SK-N-SH (cell line): ENCODE results near the gene FECH. TPM values are rescaled to one million over a fixed set of nuclear protein-coding genes. Genes with fewer than 3 reads are reported as not detected.

Experiments
- CTCF ChIA-PET: fragments of 300-600, 350-600 bp; formaldehyde crosslinking; extraction: SDS; loops from one replicate; lab custom pipeline; 2021; lab: Yijun Ruan, JAX
- POLR2A ChIA-PET: fragments of 350-600 bp; sonication (Branson Sonifier 250); formaldehyde crosslinking; extraction: SDS; loops from one replicate; lab custom pipeline; 2020; ENCODE audit warnings: antibody characterized with exemption, inconsistent platforms; lab: Yijun Ruan, JAX
- DNase-seq: peaks from one replicate; pipeline ENCODE4 v3.0.0; 2012
- H2AFZ ChIP-seq: fragments of 200-600 bp; sonication (generic); 2 replicates; pipeline ENCODE4 v1.8.1; 2016; ENCODE audit warnings: antibody characterized with exemption, mild to moderate bottlenecking, low read depth
- H3F3A ChIP-seq: fragments of 200-600 bp; sonication (generic); replicated peaks from 2 replicates; pipeline ENCODE3; 2016; ENCODE audit warnings: antibody characterized with exemption, mild to moderate bottlenecking; ENCODE audit not compliant: insufficient read depth
- H3K27ac ChIP-seq, 2 experiments: fragments of 200-500 bp in 1 of 2; fragments of 200-600 bp in 1 of 2; sonication (Bioruptor generic) in 1 of 2; sonication (generic), shearing (Covaris generic) in 1 of 2; 2 replicates each; pipeline versions ENCODE4 v1.5.1 to v1.6.1; 2014 to 2016; ENCODE audit warnings: low read depth in 2 of 2, inconsistent platforms in 1 of 2, low read length in 1 of 2, mild to moderate bottlenecking in 1 of 2, mixed read lengths in 1 of 2
- H3K27me3 ChIP-seq: fragments of 200-600 bp; sonication (generic), shearing (Covaris generic); 2 replicates; pipeline ENCODE4 v1.6.1; 2016; ENCODE audit warnings: mixed run types; ENCODE audit not compliant: insufficient read depth
- H3K36me3 ChIP-seq, 2 experiments: fragments of 200-500 bp in 1 of 2; fragments of 200-600 bp in 1 of 2; sonication (Bioruptor generic) in 1 of 2; sonication (generic) in 1 of 2; replicated peaks in 1 of 2; 2 replicates each; pipeline versions ENCODE3 to v1.5.1; 2014 to 2016; ENCODE audit warnings: low read length in 1 of 2, mild to moderate bottlenecking in 1 of 2; ENCODE audit not compliant: insufficient read depth in 2 of 2, control insufficient read depth in 1 of 2
- H3K4me1 ChIP-seq, 2 experiments: fragments of 200-500 bp in 1 of 2; fragments of 200-600 bp in 1 of 2; sonication (Bioruptor generic) in 1 of 2; sonication (generic), shearing (Covaris generic) in 1 of 2; 2 replicates each; pipeline versions ENCODE4 v1.5.1 to v1.6.1; 2014 to 2016; ENCODE audit warnings: low read depth in 1 of 2, low read length in 1 of 2, mixed run types in 1 of 2; ENCODE audit not compliant: insufficient read depth in 2 of 2, control insufficient read depth in 1 of 2
- H3K4me2 ChIP-seq: fragments of 200-600 bp; sonication (generic), shearing (Covaris generic); 2 replicates; pipeline ENCODE4 v1.6.1; 2017; ENCODE audit warnings: mixed run types
- H3K4me3 ChIP-seq, 2 experiments: fragments of 200-500 bp in 1 of 2; fragments of 200-600 bp in 1 of 2; sonication (Bioruptor generic) in 1 of 2; sonication (generic), shearing (Covaris generic) in 1 of 2; 2 replicates each; pipeline versions ENCODE4 v1.5.1 to v1.8.1; 2014 to 2016; ENCODE audit warnings: low read depth in 2 of 2, inconsistent platforms in 1 of 2, low read length in 1 of 2, mild to moderate bottlenecking in 1 of 2, mixed read lengths in 1 of 2, moderate library complexity in 1 of 2
- H3K79me2 ChIP-seq: fragments of 200-600 bp; sonication (generic); 2 replicates; pipeline ENCODE4 v1.8.1; 2017; ENCODE audit warnings: mild to moderate bottlenecking; ENCODE audit not compliant: insufficient read depth
- H3K9ac ChIP-seq: fragments of 200-600 bp; sonication (generic); 2 replicates; pipeline ENCODE4 v1.6.1; 2017; ENCODE audit warnings: mixed run types
- H3K9me2 ChIP-seq: fragments of 200-600 bp; sonication (generic); 2 replicates; pipeline ENCODE4 v1.6.1; 2017; ENCODE audit warnings: mixed run types
- H3K9me3 ChIP-seq: fragments of 200-600 bp; sonication (generic); 2 replicates; pipeline ENCODE4 v1.6.1; 2017; ENCODE audit warnings: mixed run types, mild to moderate bottlenecking, moderate library complexity
- H4K20me1 ChIP-seq: fragments of 200-600 bp; sonication (generic); 2 replicates; pipeline ENCODE4 v1.6.1; 2017; ENCODE audit warnings: mild to moderate bottlenecking, mixed run types; ENCODE audit not compliant: insufficient read depth
- ELF1 ChIP-seq: IDR thresholded peaks from 2 replicates; pipeline ENCODE4 v1.4.0; 2012
- EP300 ChIP-seq, 2 experiments: IDR thresholded peaks; 2 replicates each; pipeline versions ENCODE4 v1.4.0 to v1.6.1; 2012; ENCODE audit warnings: borderline replicate concordance in 1 of 2, low read depth in 1 of 2, low read length in 1 of 2
- FOSL2 ChIP-seq: IDR thresholded peaks from 2 replicates; pipeline ENCODE4 v1.4.0; 2012; ENCODE audit warnings: low read depth, mild to moderate bottlenecking, moderate library complexity, borderline replicate concordance
- FOXJ3 ChIP-seq: sonication (generic); formaldehyde crosslinking; IDR thresholded peaks from 2 replicates; pipeline ENCODE4 v1.5.1; 2020; ENCODE audit warnings: mild to moderate bottlenecking, missing genetic modification reagents
- GABPA ChIP-seq: IDR thresholded peaks from 2 replicates; pipeline ENCODE4 v1.4.0; 2012; ENCODE audit warnings: low read depth, mild to moderate bottlenecking
- JUND ChIP-seq: IDR thresholded peaks from 2 replicates; pipeline ENCODE4 v1.4.0; 2012
- RAD21 ChIP-seq: IDR thresholded peaks from 2 replicates; pipeline ENCODE4 v1.6.1; 2012; ENCODE audit warnings: mild to moderate bottlenecking, low read length
- SIN3A ChIP-seq: IDR thresholded peaks from 2 replicates; pipeline ENCODE4 v1.6.1; 2012; ENCODE audit warnings: low read depth, mild to moderate bottlenecking, low read length, moderate library complexity, borderline replicate concordance
- SMC3 ChIP-seq: IDR thresholded peaks from 2 replicates; pipeline ENCODE4 v1.6.1; 2012; ENCODE audit warnings: low read depth, low read length, improper control_type of control experiment
- TCF12 ChIP-seq: IDR thresholded peaks from 2 replicates; pipeline ENCODE4 v1.4.0; 2012
- TEAD4 ChIP-seq: IDR thresholded peaks from 2 replicates; pipeline ENCODE4 v1.4.0; 2012; ENCODE audit warnings: mild to moderate bottlenecking, borderline replicate concordance; ENCODE audit not compliant: insufficient read depth
- YY1 ChIP-seq: IDR thresholded peaks from 2 replicates; pipeline ENCODE4 v1.4.0; 2012; ENCODE audit warnings: low read depth, mild to moderate bottlenecking
- WGBS: methylation state at CpG from one replicate; pipeline ENCODE4 v1.1.6; 2017; ENCODE audit warnings: low lambda C conversion rate; 5-methylcytosine and 5-hydroxymethylcytosine counted together
- polyA plus RNA-seq, 3 experiments: library from polyadenylated mRNA; depleted of rRNA; stranded (reverse); fragments of >200 nt; gene quantifications; 2 replicates each; pipeline ENCODE4 v1.2.3, GENCODE V29; 2012
- TF ChIP-seq, protein P1 (sequence below): IDR thresholded peaks from 2 replicates; pipeline ENCODE4 v1.4.0; 2012; ENCODE audit warnings: low read depth
- TF ChIP-seq, protein P2 (sequence below): IDR thresholded peaks from 2 replicates; pipeline ENCODE4; 2012
- TF ChIP-seq, protein P3 (sequence below): fragments of 200-600 bp; sonication (generic); IDR thresholded peaks from 2 replicates; pipeline ENCODE4 v1.6.1; 2017; ENCODE audit warnings: antibody characterized with exemption, mild to moderate bottlenecking, moderate library complexity

The FECH gene
- polyA plus RNA-seq, 1 of the 3 experiments (the other 2 are of a cell fraction), result 44.4 TPM

DNA sequence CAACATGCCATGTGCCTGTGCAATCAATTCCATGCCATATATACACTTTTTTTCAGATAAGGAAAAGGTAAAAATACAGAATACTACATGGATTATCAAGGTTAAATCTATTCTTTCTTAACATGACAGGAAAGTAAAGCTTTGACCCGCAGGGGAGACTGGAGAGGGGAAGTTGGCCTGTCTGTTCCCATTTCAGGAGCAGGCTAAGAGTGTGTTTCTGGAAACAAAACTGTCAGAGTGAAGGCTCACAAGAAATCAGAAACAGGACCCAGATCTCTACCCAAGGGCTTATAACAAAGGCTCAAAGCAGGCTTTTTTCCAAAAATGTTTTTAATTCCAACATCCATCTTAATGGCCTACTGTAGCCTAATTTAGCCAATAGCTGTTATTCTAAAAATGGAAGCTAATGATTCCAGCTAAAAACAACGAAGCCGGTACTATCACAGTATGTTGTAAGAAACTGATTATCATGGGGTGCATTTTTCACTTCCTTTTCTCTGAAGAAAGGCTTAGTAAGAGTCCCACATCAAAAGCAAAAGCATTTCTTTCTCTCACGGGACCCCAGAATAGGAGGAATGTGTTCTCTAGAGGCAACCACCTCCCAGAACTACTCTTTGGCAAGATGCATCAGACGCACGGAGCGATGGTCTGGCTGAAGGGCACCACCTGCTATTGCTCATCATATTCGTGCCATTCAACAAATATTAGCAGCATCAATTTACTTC lies 41.4 kb downstream of the FECH start:
- ChIA-PET POLR2A (no interaction called here), CTCF (interaction anchor here (1.4 to 1.8 kb wide), 2 partner anchors 13 to 17 kb away, joined by 5 read pairs; no protein-coding TSS in a partner anchor)
- Histone ChIP-seq H3K27ac (no peak overlapping the region), H3K4me3 (no peak overlapping the region), H4K20me1 (no peaks in the 10 kb centered on the region), H3K9ac (no peak overlapping the region), H3K27me3 (no peaks in the 10 kb centered on the region), H3K79me2 (no peaks in the 10 kb centered on the region), H3K36me3 (peaks cover 2 to 6% of the 10 kb centered on the region in 2 experiments), H3K9me3 (no peaks in the 10 kb centered on the region), H3K4me2 (no peak overlapping the region), H3K9me2 (no peaks in the 10 kb centered on the region), H2AFZ (no peak overlapping the region), H3F3A (no peaks in the 10 kb centered on the region), H3K4me1 (peaks cover 6 to 10% of the 10 kb centered on the region in 2 experiments; a peak in 2 of 4 replicates)
- DNase-seq, result no peak
- TF ChIP-seq, protein P1, sequence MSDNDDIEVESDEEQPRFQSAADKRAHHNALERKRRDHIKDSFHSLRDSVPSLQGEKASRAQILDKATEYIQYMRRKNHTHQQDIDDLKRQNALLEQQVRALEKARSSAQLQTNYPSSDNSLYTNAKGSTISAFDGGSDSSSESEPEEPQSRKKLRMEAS, result no peak
- TF ChIP-seq SIN3A (no peak), GABPA (no peak), TCF12 (no peak), FOXJ3 (no peak), TEAD4 (no peak), RAD21 (no peak), YY1 (no peak), ELF1 (no peak), SMC3 (no peak), JUND (no peak)
- TF ChIP-seq, protein P2, sequence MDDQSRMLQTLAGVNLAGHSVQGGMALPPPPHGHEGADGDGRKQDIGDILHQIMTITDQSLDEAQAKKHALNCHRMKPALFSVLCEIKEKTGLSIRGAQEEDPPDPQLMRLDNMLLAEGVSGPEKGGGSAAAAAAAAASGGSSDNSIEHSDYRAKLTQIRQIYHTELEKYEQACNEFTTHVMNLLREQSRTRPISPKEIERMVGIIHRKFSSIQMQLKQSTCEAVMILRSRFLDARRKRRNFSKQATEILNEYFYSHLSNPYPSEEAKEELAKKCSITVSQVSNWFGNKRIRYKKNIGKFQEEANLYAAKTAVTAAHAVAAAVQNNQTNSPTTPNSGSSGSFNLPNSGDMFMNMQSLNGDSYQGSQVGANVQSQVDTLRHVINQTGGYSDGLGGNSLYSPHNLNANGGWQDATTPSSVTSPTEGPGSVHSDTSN, result no peak
- TF ChIP-seq, protein P3, sequence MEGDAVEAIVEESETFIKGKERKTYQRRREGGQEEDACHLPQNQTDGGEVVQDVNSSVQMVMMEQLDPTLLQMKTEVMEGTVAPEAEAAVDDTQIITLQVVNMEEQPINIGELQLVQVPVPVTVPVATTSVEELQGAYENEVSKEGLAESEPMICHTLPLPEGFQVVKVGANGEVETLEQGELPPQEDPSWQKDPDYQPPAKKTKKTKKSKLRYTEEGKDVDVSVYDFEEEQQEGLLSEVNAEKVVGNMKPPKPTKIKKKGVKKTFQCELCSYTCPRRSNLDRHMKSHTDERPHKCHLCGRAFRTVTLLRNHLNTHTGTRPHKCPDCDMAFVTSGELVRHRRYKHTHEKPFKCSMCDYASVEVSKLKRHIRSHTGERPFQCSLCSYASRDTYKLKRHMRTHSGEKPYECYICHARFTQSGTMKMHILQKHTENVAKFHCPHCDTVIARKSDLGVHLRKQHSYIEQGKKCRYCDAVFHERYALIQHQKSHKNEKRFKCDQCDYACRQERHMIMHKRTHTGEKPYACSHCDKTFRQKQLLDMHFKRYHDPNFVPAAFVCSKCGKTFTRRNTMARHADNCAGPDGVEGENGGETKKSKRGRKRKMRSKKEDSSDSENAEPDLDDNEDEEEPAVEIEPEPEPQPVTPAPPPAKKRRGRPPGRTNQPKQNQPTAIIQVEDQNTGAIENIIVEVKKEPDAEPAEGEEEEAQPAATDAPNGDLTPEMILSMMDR, result no peak
- WGBS, result 73% methylated on average over 8 of the region's 8 CpGs

DNA sequence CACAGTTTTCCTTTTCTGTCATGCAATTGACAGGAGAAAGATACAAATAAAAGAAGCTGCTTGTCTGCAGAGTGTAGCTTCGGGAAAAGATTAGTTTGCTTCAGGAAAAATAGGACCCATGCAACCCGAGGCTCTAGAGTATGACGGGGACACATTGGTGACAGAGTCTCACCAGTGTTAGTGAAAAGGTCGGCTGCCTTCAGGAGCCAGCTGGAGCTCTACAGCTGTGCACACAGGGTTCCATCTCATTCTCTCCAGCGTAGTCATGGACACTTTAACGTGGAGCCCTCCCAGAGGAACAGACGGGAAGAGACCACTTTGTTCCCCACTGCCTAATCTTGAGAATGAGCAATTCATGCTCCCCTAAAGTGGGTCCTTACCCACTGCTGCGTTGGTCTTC lies 42.9 kb downstream of the FECH start:
- H3K4me3 ChIP-seq, result no peak overlapping the region
- no peaks in the 10 kb centered on the region for H3F3A ChIP-seq
- H3K36me3 ChIP-seq, result no peaks in the 10 kb centered on the region
- H3K27ac ChIP-seq, result no peak overlapping the region
- H3K79me2 ChIP-seq, result no peaks in the 10 kb centered on the region
- no peaks in the 10 kb centered on the region for H4K20me1 ChIP-seq
- no peak overlapping the region for H3K4me2 ChIP-seq
- H2AFZ ChIP-seq, result no peak overlapping the region
- H3K9me2 ChIP-seq, result no peaks in the 10 kb centered on the region
- 89% methylated on average over 8 of the region's 8 CpGs for WGBS
- ChIA-PET POLR2A (no interaction called here), CTCF (interaction anchor here (1.6 to 1.8 kb wide), 2 partner anchors 15 to 18 kb away, joined by 5 to 7 read pairs; no protein-coding TSS in a partner anchor)
- TF ChIP-seq EP300 (IDR thresholded peaks at IDR 0.05; ENCODE audit: borderline replicate concordance in 1 of 2, low read depth in 1 of 2, low read length in 1 of 2) (no peak), FOSL2 (no peak)
- no peaks in the 10 kb centered on the region for H3K9me3 ChIP-seq
- no peak for DNase-seq
- peaks cover 6 to 10% of the 10 kb centered on the region in 2 experiments; a peak in 2 of 4 replicates for H3K4me1 ChIP-seq
- no peaks in the 10 kb centered on the region for H3K27me3 ChIP-seq
- H3K9ac ChIP-seq, result no peak overlapping the region
